Fibroblast of pulmonary artery (primary cell): ENCODE data around the gene ELFN1.

Experiments used
- DNase-seq: peaks from one replicate; pipeline ENCODE4 v3.0.0-alpha.2; 2010; ENCODE audit warnings: low read depth
- H3K4me3 ChIP-seq: replicated peaks from 2 replicates; pipeline ENCODE4 v1.5.1; 2011; ENCODE audit warnings: low read depth, mild to moderate bottlenecking, control low read depth, low read length, moderate library complexity
- TF ChIP-seq, protein P1 (sequence below): IDR thresholded peaks from 2 replicates; pipeline ENCODE4 v1.5.1; 2011; ENCODE audit warnings: mild to moderate bottlenecking, control low read depth, low read length, inconsistent platforms; ENCODE audit errors: missing control alignments

Gene ELFN1

GRCh38 chr7:1666317-1666822 lies 3.7 kb upstream of the ELFN1 start:
- TF ChIP-seq, protein P1, sequence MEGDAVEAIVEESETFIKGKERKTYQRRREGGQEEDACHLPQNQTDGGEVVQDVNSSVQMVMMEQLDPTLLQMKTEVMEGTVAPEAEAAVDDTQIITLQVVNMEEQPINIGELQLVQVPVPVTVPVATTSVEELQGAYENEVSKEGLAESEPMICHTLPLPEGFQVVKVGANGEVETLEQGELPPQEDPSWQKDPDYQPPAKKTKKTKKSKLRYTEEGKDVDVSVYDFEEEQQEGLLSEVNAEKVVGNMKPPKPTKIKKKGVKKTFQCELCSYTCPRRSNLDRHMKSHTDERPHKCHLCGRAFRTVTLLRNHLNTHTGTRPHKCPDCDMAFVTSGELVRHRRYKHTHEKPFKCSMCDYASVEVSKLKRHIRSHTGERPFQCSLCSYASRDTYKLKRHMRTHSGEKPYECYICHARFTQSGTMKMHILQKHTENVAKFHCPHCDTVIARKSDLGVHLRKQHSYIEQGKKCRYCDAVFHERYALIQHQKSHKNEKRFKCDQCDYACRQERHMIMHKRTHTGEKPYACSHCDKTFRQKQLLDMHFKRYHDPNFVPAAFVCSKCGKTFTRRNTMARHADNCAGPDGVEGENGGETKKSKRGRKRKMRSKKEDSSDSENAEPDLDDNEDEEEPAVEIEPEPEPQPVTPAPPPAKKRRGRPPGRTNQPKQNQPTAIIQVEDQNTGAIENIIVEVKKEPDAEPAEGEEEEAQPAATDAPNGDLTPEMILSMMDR = no peak
- peak overlapping the region; percentile 34 for H3K4me3 ChIP-seq
- no peak for DNase-seq

GRCh38 chr7:1666823-1667565 lies 3.1 kb upstream of the ELFN1 start:
- peak overlapping the region; percentile 34 for H3K4me3 ChIP-seq
- TF ChIP-seq, protein P1 = no peak
- DNase-seq = no peak

DNA sequence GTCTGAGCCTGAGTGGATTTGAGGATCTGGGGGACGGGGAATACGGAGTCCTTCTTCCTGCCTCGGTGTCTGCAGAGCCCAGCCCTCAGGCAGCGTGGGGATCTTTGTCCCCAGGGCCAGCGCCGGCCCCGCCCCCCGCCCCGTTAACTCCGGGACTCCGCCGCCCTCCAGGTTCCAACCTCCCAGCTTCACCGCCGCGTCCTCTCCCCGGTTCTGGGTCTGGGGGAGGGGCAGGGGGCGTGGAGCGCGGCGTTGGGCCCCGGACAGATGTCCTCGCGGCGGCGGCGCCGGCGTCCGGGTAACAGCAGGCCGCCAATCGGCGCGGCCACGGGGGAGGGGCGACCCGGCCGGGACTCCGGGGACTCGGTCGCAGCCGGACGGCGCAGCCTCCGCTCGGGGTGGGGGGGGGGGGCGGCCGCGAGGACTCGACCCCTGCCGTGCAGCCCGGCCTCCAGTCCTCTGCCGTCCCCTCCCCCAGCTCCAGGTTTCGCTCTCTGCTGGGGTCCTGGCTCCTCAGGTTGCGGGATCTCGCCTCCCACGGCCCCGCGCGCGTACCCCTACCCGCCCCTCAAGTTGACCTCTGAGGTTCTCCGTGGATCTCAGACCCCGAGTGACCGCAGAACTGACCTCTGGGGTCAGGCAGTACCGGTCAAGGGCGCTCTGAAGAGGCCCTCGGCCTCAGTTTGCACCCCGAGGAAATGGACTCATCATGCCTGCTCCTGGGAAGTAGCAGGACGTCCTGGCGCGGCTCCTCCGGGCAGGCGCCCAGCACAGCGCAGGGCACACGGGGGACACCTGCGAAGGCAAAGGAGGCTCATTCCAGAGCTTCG lies 2.3 kb upstream of the ELFN1 start:
- peak overlapping the region; percentile 34 for H3K4me3 ChIP-seq
- DNase-seq = no peak
- TF ChIP-seq, protein P1 = no peak

DNA sequence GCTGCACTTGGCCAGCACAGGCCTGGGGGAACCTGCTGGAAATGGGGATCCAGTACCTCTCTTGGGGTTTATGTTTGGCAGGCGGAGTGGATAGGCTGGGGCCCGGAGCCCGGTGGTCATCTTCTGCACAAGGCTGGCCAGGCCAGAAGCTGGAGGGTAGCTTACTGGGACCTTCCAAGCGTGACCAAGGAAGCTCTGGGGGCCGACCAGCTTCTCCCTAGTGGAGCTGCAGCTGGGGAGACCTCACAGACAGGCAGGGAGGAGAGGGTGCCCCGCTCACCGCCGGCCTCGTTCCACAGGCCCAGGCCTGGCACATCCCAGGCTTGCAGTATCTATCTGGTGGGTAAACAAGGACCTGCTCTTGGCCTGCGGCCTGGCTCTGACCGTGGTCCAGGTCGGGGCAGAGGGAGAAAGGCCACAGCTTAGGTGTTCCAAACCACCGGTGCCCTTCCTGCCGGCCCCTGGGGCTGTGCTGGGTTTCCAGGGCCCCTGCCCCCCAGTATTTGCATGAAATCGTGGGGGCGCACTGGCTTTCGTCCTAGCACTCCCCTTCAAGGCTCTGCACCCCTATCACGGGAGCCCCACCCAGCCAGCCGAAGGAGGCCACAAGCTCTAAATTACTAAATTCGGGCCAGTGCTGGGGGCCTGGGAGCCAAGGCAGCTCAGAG lies 1.5 kb upstream of the ELFN1 start:
- no peak for DNase-seq
- TF ChIP-seq, protein P1 = no peak
- H3K4me3 ChIP-seq = no peak overlapping the region

DNA sequence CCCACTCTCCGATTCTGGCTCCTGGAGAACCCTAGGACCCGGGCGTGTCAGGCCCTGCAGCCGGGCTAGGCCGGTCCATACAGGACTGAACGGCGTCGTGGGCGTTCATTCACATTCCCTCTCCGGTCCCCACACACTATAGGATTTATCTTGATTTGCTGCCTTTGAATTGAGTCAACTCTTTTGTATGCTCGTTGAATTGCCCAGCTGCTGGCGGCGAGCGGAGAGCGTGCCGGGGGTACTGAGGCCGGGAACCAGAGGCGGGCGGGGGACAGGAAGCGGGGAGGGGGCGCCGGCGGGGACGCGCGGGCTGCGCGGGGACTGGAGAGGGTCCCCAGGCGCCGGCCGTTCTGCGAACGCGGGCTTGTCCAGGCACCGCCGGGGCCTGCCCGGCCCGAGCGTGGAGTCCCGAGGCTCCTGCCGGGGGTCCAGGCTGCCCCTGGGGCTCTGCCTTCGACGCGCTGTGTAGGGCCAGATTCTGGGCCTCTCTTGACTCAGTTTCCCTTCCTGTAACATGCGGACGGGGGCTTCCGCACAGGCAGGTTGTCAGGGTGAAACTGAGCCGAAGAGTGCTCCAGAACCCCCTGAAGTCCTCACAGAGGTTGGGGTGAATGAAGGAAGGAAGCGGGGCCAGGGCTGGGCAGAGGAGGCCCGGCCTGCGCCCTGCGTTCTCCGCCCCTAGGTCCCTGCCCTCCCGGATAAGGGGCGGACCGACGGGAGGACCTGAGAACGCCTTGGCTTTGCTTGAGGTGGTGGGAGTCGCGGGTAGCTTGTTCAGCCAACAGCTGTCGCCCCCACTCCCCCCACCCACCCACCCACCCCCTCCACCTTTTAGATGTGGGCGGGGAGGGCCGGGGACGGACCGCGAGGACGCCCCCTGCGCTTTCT lies 769 bp upstream of the ELFN1 start:
- no peak overlapping the region for H3K4me3 ChIP-seq
- peak; percentile 31 for DNase-seq

More for the DNA sequence above, 769 bp upstream of the ELFN1 start:
- TF ChIP-seq, protein P1 = no peak
